Thyroid gland (tissue), 4 donors: ENCODE measurements around the gene RBBP8.

ENCODE experiments used
- POLR2A ChIP-seq, 2 donors: fragments of 450-650 bp; IDR thresholded peaks; one replicate each; pipeline ENCODE4 v1.6.1; 2017; ENCODE audit warnings: antibody characterized with exemption in 2 of 2, mild to moderate bottlenecking in 2 of 2, moderate library complexity in 1 of 2
- TF ChIP-seq, protein P1 (sequence below), 6 experiments: fragments of 200-600 bp in 3 of 6; fragments of 450-650 bp in 3 of 6; sonication (generic) in 3 of 6; IDR thresholded peaks; one replicate each; pipeline ENCODE4 v1.5.1; 2016 to 2019; ENCODE audit warnings: antibody characterized with exemption in 6 of 6, mild to moderate bottlenecking in 2 of 6, inconsistent platforms in 1 of 6, moderate library complexity in 1 of 6

GRCh38 chr18:22964116-22964515, 31.0 kb downstream of the RBBP8 start:
- TF ChIP-seq, protein P1, sequence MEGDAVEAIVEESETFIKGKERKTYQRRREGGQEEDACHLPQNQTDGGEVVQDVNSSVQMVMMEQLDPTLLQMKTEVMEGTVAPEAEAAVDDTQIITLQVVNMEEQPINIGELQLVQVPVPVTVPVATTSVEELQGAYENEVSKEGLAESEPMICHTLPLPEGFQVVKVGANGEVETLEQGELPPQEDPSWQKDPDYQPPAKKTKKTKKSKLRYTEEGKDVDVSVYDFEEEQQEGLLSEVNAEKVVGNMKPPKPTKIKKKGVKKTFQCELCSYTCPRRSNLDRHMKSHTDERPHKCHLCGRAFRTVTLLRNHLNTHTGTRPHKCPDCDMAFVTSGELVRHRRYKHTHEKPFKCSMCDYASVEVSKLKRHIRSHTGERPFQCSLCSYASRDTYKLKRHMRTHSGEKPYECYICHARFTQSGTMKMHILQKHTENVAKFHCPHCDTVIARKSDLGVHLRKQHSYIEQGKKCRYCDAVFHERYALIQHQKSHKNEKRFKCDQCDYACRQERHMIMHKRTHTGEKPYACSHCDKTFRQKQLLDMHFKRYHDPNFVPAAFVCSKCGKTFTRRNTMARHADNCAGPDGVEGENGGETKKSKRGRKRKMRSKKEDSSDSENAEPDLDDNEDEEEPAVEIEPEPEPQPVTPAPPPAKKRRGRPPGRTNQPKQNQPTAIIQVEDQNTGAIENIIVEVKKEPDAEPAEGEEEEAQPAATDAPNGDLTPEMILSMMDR (IDR thresholded peaks at IDR 0.05), result no peak
- no peak for TF ChIP-seq POLR2A (IDR thresholded peaks at IDR 0.05)
